CD1c-positive myeloid dendritic cell (primary cell): Measurements from ENCODE around the gene LINC00237.

Source experiments
- DNase-seq: peaks from one replicate; pipeline ENCODE4 v3.0.0-alpha.2; 2016; ENCODE audit errors: extremely low spot score

Gene LINC00237

DNA sequence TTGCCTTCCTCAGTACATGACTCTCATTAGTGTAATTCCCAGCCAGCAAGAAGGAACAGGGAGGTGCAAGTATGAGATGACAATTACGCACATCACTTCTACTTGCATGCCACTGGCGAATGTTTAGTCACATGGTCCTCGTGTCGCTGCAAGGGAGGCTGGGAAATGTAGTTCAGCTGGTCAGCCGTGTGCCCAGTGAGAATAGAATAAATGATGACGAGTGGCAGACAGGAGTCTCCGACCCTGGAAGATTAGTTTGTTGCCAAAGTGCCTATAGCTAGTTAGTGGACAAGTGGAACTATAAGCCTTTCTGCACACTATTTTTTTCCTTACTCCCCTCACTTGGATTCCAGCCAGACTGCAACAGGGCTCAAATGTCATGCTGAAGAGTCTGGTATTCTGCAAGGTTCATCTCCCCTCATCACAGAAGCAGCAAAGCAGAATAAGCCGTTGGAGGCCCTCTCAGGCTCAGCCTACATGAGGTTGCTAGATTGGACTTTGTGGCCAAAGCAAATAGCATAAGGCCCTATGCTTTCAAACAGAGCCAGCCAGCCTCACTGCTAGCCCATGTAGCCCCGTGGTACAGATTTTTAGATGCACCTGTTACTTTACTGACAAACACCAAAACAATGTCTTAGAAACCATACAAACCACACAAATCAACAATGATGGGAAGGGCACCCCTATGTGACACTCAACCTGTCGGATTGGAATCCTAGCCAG is 9.7 kb downstream of the LINC00237 start:
- peak; percentile 66 for DNase-seq

GRCh38 chr20:21092806-21093205 is 13.4 kb downstream of the LINC00237 start:
- no peak for DNase-seq

- DNase-seq: no peak
Measured at GRCh38 chr20:21090721-21091120, 15.4 kb downstream of the LINC00237 start.

- DNase-seq: peak; percentile 52
Measured at GRCh38 chr20:21090111-21090618, 16.0 kb downstream of the LINC00237 start.

DNA sequence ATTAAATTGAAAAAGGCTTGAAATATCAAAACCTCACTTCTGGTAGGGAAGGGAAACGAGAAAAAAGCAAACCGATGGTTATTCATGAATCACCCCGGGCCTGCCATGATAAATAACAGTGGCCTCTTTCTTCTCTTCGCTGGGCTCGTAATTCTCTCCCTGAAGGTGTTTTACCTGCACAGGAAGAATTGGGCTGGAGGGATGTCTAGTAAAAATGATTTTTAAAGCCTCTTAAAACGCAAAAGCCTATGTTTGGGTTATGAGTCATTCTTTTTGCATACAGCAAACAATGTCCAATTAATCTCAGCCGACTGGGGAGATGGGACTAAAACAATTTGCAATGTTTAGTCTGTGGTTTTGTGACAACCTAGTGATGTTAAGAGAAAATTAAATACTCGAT is 16.8 kb downstream of the LINC00237 start:
- no peak for DNase-seq

GRCh38 chr20:21087862-21088540 is 18.2 kb downstream of the LINC00237 start:
- DNase-seq: no peak

- no peak for DNase-seq
Measured at GRCh38 chr20:21083825-21084325, 22.3 kb downstream of the LINC00237 start.

DNA sequence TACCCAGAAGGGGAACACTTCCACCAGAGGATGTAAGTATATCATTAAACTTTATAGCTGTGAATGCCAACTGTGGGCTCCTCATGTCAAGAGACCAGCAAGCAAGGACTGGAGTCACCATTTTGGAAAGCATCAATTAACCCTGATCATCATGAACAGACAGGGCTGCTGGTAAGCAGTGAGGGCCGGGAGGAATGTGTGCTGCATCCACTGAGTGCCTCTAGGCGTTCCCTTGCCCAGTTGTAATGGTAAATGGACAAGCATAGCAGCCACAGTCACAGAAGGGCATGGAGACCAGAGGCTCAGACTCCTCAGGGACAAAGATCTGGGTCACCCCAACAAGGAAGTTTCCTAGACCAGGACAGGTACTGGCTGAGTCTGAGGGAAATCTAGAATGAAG is 23.6 kb downstream of the LINC00237 start:
- no peak for DNase-seq

DNA sequence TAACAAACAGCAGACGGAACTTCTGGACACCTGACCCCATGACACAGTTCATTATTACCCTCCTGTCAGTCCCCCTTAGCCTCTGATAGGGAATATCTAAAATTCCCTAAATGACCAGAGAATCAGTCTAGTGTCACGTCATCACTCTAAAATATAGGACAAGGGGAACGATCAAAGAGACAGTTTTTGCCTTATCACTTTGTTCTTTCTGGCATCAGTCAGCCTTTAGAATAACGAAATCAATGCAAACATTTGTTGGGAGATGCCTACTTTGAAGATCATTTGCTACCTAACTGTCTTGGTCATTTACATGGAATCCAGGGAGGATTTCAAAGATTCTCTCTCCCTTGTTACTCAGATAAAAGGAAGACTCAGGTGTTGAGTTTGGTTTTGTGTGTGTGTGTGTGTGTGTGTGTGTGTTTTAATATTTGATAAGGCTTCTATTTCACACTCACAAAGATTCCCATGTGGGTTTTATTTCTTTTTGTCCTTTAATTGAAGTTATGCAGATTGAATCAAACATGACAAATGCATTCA is 28.3 kb downstream of the LINC00237 start:
- DNase-seq: no peak

DNA sequence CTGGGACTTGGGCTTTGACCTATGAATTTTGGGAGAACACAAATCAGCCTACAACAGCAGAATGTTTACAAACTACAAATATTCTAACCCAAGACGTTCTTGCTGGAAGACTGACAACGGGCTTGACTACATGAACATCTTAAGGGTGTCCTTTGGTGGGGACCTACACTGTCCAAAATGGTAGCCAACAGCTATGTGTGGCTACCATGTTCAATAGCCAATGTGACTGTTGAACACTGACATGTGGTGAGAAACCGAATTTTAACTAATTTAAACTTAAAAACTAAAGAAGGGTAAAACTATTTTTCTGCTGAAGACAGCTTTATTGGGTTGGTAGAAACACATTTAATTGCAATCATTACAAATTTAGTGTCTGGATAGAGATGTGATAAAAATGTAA is 30.1 kb downstream of the LINC00237 start:
- DNase-seq: no peak

DNA sequence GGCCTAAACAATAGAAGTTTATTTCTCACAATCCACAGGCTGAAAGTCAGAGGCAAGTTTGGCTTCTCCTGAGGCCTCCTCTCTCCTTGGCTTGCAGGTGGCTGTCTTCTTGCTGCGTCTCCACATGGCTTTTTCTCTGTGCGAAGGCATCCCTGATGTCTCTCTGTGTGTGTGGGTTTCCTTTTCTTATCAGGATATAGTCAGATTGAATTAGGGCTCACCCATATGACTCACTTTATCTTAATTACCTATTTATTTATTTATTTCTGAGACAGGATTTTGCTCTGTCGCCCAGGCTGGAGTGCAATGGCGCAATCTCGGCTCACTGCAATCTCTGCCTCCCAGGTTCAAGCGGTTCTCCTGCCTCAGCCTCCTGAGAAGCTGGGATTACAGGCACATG is 30.7 kb downstream of the LINC00237 start:
- DNase-seq: no peak

- no peak for DNase-seq
Measured at GRCh38 chr20:21074605-21075336, 31.4 kb downstream of the LINC00237 start.

DNA sequence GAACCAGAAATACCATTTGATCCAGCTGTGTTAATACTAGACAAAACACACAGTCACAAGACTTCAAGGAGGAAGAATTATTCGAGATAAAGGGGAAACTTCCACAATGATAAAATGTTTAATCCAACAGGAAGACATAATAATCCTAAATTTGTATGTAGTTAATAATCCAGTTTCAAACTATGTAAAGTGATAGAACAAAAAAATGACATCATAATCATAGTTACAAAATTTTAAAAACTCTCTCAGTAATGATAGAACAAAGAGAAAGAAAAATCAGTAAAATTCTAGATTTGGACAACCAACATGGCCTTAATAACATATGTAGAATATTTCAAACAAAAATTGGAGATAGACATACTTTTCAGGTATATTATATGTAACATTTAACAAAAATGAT is 38.9 kb downstream of the LINC00237 start:
- no peak for DNase-seq

DNA sequence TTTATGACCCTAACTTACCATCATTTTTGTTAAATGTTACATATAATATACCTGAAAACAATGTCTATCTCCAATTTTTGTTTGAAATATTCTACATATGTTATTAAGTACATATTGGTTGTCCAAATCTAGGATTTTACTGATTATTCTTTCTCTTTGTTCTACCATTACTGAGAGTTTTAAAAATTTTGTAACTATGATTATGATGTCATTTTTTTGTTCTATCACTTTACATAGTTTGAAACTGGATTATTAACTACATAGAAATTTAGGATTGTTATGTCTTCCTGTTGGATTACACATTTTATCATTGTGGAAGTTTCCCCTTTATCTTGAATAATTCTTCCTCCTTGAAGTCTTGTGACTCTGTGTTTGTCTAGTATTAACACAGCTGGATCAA is 41.2 kb downstream of the LINC00237 start:
- no peak for DNase-seq

GRCh38 chr20:21063276-21063675 is 42.9 kb downstream of the LINC00237 start:
- no peak for DNase-seq

DNA sequence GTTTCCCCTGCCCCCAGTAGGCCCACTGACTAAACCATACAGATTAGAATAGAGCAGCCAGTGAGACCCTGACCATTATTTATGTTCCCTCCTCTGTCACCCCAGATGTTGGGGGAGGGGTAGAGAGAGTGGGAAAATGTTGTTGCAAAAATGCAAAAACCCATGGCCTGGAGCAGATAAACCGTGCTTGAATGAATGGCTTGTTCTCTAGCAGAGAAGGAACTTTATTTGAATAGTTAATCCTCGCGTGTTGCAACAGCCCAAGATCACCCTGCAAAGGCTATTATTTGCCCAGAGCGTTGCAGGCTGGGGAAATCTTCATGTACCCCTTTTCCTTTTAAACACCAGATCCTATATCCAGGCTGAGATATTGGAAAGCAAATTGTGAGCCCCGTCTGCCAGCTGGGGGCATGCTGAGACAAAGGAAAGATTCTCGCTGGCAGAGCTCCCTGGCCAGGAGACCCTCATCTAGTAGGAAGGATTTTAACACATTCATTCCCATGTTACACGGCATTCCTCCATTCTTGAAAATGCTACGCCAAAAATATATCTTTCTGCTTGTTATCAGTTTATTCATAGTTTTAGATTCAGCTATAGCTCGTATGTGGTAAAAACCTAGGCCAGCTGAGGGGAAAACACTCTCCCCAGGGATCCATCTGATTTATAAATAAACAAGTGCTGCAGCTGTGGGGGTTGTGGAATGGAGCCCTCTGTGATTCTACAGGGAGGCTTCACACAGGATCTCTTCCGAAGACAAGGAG is 53.0 kb downstream of the LINC00237 start:
- no peak for DNase-seq

DNA sequence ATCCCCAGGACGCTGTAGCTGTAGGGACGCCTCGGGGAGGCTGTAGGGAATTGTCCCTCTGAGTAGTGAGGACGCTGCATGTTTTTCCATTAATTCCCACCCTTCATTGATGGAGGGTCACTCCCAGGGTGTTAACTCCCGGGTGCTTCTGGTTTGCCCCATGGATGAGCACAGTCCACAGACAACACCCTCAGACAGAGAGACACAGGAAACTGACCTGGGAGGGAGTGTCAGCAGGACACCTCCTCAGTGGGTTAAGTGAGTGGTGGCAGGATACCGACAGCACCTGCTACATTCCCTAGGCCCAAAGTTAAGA is 53.5 kb downstream of the LINC00237 start:
- no peak for DNase-seq

DNA sequence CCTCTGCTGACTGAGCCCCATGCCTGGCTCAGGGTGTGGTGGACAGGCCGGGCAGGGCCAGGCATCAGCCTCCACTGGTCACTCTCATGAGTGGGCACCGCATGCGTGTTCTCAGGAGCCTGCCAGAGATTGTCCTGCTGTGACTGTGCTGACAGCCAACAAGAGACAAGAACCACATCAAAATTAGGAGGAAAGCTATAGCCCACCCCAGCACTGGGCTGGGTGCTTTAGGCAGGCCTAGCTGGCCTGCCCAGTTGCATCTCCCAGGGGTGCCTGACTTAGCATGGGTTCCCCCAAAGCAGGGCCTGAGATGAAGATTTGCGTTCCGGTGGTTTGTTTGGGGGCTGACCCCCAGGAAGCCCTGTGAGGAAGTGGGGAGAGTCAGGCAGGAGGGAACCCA is 53.9 kb downstream of the LINC00237 start:
- no peak for DNase-seq

DNA sequence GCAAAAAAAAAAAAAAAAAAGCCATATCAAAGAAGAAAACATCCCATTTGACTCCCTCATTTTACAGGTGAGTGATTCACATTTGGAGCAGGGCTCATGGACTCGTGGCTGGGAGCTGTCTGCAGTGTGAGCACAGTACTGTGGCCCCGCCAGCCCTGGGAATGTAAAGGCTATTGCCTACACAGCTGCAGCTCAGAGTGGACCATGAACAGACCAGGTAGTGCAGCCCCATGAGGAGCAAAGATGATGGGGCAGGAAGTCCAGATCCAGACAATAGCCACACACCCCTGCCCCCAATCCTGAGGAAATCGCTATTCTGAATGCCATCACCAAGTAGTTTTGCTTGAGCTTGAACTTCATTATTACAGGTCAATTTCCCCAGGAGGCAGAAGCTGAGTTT is 55.4 kb downstream of the LINC00237 start:
- no peak for DNase-seq

- DNase-seq: no peak
Measured at GRCh38 chr20:21049305-21049828, 56.8 kb downstream of the LINC00237 start.

GRCh38 chr20:21048841-21049273 is 57.3 kb downstream of the LINC00237 start:
- DNase-seq: peak; percentile 56
